Upper lobe of left lung (tissue), 4 donors: ENCODE results near the gene ADAMTS2.

ENCODE experiments used
- CTCF ChIP-seq, 6 experiments: fragments of 450-650 bp in 4 of 6; fragments of 200-600 bp in 2 of 6; sonication (generic) in 2 of 6; IDR thresholded peaks; one replicate each; pipeline ENCODE4 v1.5.1; 2016 to 2019; ENCODE audit warnings: antibody characterized with exemption in 6 of 6
- EP300 ChIP-seq, 4 donors: sonication (generic); formaldehyde crosslinking; IDR thresholded peaks; one replicate each; pipeline ENCODE4 v1.5.1; 2017; ENCODE audit warnings: antibody characterized with exemption in 4 of 4, control low read depth in 2 of 4
- POLR2A ChIP-seq, 4 donors: fragments of 450-650 bp; IDR thresholded peaks; one replicate each; pipeline ENCODE4 v1.5.1; 2016 to 2017; ENCODE audit warnings: antibody characterized with exemption in 4 of 4, mild to moderate bottlenecking in 2 of 4
- POLR2AphosphoS5 ChIP-seq, 2 donors: sonication (generic); formaldehyde crosslinking; IDR thresholded peaks; one replicate each; pipeline ENCODE4 v1.5.1; 2017; ENCODE audit warnings: antibody characterized with exemption in 2 of 2

- no peak for TF ChIP-seq POLR2A (IDR thresholded peaks at IDR 0.05)
- no peak for TF ChIP-seq CTCF (IDR thresholded peaks at IDR 0.05)
- no peak for TF ChIP-seq POLR2AphosphoS5 (IDR thresholded peaks at IDR 0.05)
- TF ChIP-seq EP300 (IDR thresholded peaks at IDR 0.05), result no peak
Measured at GRCh38 chr5:179154991-179155955, 190.0 kb downstream of the ADAMTS2 start.
